Measurements from ENCODE around the gene KIAA1958.

The KIAA1958 gene, protein sequence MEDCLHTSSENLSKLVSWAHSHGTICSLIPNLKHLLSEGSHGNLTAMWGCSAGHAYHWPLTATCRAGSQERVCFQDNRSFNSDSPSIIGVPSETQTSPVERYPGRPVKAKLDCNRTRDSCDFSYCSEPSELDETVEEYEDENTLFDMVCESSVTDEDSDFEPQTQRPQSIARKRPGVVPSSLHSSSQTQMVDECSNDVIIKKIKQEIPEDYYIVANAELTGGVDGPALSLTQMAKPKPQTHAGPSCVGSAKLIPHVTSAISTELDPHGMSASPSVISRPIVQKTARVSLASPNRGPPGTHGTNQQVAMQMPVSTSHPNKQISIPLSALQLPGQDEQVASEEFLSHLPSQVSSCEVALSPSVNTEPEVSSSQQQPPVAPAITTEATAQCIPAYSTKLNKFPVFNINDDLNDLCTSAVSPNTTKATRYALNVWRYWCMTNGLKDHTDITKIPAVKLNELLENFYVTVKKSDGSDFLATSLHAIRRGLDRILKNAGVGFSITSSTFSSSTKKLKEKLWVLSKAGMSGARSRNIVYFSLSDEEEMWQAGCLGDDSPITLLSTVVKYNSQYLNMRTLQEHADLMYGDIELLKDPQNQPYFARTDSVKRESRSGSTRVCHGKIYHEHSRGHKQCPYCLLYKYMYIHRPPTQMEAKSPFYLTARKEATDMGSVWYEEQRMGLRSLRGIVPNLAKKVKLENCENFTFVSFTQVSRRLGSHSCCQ

DNA sequence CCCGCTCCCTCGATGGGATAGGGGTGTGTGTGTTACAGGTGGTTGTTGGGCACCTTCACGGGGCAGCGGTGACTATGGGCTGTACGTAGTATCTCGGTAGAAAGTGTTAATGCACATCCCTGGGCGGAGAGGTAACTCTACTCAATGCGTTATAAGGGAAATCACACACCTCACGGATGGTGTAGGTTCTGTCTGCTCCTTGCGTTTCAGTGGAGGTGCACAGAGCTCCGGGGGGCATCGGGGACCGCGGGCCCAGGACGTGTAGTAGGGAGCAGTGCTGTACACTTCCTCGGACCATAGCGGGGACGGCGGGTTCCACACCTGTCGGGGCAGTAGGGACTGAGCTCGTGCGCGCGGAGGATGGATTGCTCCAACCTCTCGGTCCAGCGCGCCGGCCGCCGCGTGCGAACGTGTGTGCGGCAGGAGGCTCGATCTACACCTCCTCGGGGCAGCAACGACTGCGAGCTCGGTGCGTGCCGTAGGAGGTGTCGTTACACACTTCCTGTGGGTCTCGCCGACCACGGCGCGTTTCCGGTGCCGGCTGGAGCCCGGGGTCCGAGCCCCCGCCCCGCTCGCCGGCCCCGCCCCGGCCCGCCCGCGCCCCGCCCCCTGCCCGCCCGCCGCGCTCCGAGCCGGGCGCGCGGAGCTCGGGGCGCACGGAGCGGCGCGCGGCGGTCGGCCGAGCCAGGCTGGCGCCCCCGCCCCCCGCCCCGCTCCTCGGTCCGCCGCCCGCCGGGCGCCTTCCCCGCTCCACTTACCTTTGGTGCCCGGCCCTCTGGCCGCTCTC lies at the start of gene KIAA1958:
Gene KIAA1958 (plus strand): TSS at position 607 of the 787 bp plus-strand sequence. CDS start 87,254 bp downstream, outside the sequence.
- peak; percentile 74 to 91 (median 86) for DNase-seq

DNA sequence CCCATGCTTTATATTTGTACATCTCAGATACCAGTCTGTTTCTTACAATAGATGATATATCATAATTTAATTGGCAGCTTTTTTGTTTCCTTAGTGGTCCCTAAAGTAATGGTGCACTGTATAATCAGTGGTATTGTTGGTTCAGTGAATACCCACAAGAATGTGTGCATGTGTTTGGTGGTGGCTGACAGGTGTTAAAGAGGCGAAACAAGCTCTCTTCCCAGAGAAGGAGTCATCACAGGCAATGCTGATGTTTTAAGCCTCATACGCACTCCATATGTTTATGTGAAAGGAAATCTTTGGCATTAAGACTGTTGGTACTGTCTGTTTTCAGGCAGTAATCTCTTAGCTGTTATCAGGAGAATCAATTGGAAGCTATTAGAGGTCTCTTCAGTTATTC lies 49.2 kb upstream of the KIAA1958 start:
- DNase-seq, result peak in 1 of 3 experiments; percentile 33

DNA sequence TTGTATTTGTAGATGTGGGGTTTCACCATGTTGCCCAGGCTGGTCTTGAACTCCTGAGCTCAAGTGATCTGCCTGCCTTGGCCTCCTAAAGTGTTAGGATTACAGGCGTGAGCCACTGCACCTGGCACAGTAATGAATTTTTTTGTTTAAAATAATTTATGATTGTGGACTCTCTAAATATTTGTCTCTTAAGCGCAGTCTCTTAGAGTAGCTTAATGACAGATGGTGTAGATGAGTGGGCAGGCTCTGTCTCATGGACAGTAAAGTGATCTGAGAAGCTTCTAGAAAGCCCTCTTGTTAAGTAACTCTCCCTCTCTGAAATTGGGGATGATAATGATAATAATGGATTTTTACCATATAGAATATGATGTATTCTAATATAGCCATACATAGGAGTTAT lies 47.5 kb upstream of the KIAA1958 start:
- peak; percentile 12 to 82 (median 21) for DNase-seq

DNA sequence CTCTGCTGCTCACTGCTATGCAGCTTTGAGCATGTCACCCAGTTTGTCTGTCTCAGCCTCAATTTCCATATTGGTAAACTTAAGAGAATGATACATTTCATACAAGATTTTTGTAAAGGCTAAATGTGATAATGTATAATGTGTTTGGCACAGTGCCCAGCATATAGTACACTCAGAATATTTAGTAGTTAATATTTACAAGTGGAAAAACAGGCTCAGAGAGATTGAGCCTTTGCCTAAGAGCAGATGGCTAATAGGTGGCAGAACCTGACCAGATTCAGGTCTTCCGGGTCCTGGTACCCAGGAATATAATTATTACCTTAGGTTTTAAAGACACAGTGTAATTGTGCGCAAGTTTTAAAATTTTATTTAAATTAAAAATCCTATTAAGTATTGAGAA lies 46.8 kb upstream of the KIAA1958 start:
- peak in 2 of 3 experiments; percentile 41 to 80 for DNase-seq

DNA sequence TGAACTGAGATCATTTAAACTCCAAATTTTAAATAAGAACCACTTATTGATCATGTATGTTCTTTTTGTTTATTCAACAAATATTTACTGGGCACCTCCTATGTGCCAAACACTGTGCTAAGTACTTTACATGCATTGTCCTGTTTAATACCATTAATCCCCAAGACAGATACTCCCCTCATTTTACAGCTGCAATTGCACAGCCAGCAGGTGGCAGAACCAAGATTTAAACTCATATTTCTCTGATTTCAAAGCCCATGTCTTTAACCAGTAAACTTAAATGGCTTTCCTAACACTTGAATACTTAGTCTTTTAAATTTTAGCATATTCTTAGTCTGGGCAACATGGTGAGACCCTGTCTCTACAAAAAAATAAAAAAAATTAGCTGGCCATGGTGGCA lies 43.4 kb upstream of the KIAA1958 start:
- DNase-seq, result peak in 1 of 3 experiments; percentile 18

DNA sequence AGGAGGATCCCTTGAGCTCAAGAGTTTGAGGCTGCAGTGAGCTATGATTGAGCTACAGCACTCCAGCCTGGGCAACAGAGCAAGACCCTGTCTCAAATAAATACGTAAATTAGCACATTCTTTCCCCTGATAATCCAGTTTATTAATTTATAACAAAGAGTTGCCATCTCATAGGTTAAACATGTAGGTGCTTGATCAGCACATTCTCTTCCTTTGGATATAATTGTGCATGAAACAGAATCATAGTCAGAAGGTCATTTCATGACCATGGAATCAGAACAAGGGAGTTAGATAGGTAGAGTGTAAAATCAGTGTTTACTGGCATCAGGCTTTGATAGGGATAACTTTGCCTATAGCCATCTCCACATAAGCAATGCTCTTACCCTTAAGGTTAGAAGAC lies 43.0 kb upstream of the KIAA1958 start:
- no peak for DNase-seq

DNA sequence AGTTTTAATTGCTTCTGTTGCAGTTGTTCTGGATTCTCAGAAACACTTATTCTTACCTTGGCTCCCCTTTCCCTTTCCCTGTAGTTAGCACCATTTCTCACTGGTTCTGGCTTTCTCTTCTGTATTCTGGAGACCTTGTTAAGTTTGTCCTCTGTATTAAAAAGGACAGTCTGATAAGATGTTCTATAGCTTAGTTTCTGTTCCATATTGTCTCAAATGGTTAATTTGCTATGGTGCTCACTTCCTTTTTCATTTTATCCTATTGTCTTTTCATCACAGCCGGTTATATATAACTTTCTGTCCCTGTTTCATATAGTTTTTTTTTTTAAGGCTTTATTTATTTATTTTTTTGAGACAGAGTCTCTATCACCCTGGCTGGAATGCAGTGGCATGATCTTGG lies 41.4 kb upstream of the KIAA1958 start:
- DNase-seq, result no peak

- DNase-seq, result no peak
Measured at GRCh38 chr9:112446080-112446479, 40.5 kb upstream of the KIAA1958 start.

DNA sequence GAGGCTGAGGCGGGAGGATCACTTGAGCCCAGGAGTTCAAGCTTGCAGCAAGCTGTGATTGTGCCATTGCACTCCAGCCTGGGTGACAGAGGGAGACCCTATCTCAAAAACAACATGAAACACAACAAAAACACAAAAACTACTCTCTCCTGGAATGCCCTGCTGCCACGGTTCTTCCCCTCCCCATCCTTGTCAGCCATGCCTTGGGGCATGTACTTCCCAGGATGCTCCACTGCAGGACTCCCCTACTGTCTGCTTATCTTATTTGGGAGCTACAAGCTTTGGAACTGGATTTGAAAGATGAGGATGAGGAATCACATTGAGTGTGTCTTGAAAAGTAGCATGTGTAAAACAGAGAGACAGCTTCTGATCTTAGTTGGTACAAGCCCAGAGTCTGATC lies 40.1 kb upstream of the KIAA1958 start:
- no peak for DNase-seq

DNA sequence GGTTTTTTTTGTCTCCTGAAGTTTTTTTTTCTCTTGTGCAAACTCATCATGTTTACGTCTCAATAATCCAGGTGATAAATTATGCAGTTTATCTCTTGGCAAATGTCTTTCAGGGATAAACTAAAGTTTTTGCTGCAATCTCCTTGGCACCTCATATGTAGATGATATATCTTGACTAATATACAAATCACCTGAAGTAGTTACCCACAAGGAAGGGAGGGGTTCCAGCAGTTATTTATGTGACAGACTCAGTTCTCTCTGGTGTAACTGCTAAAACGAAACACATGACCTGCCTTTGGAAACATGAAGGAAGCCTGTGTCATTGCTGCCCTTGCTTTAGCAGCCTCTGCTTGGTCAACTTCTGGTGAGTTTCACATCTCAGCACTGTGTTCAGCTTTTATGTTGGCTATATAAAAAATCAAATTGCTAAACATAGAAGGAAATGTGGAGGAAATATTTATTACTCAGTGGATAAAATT lies 39.3 kb upstream of the KIAA1958 start:
- DNase-seq, result no peak

- no peak for DNase-seq
Measured at GRCh38 chr9:112462855-112463254, 23.8 kb upstream of the KIAA1958 start.

DNA sequence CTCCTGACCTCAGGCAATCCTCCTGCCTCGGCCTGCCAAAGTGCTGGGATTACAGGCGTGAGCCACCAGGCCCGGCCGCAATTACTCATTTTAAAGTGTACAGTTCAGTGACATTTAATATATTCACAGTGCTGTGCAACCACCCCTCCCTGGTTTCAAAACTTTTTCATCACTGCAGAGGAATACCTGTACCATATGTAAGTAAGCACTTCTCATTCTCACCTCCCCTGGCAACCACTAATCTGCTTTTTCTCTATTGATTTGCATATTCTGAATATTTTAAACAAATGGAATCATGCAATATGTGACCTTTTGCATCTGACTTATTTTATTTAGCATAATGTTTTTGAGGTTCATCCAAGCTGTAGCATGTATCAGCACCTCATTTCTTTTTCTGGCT lies 21.3 kb upstream of the KIAA1958 start:
- DNase-seq, result no peak

- no peak for DNase-seq
Measured at GRCh38 chr9:112472996-112473395, 13.6 kb upstream of the KIAA1958 start.

DNA sequence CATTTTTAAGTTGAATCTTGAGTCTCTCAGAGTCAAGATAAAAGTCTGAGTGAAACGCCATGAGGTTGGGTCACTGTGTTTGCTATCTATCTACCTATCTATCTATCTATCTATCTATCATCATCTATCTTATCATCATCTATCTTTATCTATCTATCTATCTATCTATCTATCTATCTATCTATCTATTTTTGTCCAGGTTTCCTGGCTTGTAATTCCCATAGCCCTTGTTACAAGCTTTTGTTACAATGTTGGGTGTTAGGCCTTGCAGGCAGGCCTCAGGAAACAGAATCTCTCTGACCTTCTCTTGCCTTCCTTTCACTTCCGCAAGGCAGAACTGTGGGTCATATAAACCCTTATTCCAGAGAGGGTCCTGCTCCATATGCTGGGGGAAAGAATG lies 12.6 kb upstream of the KIAA1958 start:
- DNase-seq, result no peak

GRCh38 chr9:112475318-112475717 lies 11.3 kb upstream of the KIAA1958 start:
- no peak for DNase-seq

GRCh38 chr9:112477330-112477729 lies 9.3 kb upstream of the KIAA1958 start:
- no peak for DNase-seq

DNA sequence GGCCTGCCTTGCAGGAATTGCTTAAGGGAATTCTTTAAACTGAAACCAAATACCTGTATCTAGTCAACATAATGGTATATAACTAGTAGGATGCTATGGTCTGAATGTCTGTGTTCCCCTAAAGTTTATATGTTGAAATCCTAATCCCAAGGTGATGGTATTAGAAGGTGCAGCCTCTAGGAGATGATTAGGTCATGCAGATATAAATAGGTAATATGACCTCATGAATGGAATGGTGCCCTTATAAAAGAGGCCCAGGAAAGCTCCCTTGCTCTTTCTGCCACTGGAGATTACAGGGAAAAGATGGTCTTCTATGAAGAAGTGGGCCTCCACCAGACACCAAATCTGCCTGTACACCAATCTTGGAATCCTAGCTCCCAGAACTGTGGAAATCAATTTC lies 7.4 kb upstream of the KIAA1958 start:
- DNase-seq, result no peak

GRCh38 chr9:112484607-112485006 lies 2.0 kb upstream of the KIAA1958 start:
- DNase-seq, result no peak

DNA sequence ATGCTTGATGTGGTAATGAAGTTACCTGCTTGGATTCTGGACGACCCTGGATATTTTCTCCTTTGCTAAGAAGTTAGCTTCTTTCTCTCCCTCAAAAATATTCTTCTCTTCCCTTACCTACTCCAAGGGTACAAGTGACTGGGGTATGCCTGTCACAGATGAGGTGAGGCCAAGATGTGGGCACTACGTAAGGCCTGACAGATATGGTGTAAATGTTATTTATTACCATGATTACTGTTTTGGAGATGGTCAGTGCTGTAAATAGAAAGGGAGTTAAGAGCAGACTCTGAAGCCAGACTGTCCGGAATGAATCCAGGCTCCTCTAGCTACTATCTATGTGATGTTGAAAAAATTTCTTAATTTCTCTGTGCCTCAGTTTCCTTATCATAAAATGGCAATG lies 1.1 kb upstream of the KIAA1958 start:
- DNase-seq, result no peak

DNA sequence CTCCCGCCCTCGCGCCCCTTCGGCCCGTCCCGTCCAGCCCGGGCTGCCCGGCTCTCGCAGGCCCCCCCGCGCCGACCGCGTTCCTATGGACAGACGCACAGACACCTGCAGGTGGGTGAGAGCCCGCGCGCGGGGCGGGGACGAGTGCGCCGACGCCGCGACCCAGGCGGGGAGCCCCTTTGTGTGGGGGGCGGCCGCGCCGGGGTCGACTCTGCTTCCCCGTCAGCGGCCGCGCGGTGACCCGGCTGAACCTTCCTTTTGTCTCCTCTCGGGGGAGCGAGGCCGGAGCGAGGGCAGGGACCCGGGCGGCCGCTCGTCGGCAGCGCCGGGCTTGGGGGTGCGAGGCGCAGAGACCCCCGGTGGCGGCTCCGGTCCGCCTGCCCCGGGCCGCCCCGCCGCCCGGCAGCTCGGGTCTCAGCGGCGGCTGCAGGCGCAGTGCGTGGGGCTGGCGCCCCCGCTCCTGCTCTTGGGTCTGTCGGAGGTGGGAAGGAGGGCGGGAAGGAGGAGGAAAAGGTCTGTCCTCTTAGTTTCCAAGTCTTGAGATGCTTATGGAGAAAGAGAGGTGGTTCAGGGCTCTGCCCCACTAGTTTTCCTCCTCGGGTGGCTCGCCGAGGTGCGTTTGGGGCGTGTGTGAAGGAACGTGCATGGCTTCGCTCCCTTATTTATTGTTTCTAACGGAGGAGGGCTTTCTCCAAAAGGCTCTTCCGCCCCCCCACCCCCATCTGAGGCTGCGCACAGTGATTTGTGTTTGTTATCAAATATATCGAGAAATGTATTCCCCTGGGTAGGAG lies 576 bp downstream of the KIAA1958 start:
- peak; percentile 56 to 82 (median 79) for DNase-seq

- peak in 1 of 3 experiments; percentile 66 for DNase-seq
Measured at GRCh38 chr9:112487799-112488340, 1.2 kb downstream of the KIAA1958 start.

GRCh38 chr9:112489039-112489546 lies 2.5 kb downstream of the KIAA1958 start:
- peak in 2 of 3 experiments; percentile 2 to 26 for DNase-seq

All from NCI-H1417 (cell line).